ENCODE results near the gene CFAP298. TPM values are rescaled to one million over a fixed set of nuclear protein-coding genes. Genes with fewer than 3 reads are reported as not detected.
"Not testable (repeated sequence)": the region's sequence is repeated elsewhere in the genome, so short reads cannot be mapped to it uniquely, and the experiment has no call there.

The CFAP298 gene
- total RNA-seq, 1 donor from 2014 or later: 15.1 TPM

- DNase-seq (ENCODE audit: low spot score) (peak; percentile 75), ATAC-seq (peak; percentile 95)
These were observed 42.6 kb downstream of the CFAP298 start for GRCh38 chr21:32569261-32570230.

- DNase-seq (ENCODE audit: low spot score): no peak
These were observed 44.6 kb downstream of the CFAP298 start for GRCh38 chr21:32567626-32568025.

GRCh38 chr21:32566741-32567389 lies 45.3 kb downstream of the CFAP298 start:
- DNase-seq (ENCODE audit: low spot score) (no peak), ATAC-seq (no peak)

More at GRCh38 chr21:32567626-32568025, 44.6 kb downstream of the CFAP298 start:
- no peak for ATAC-seq

- DNase-seq (ENCODE audit: low spot score) (no peak), ATAC-seq (no peak)
These were observed 46.2 kb downstream of the CFAP298 start for GRCh38 chr21:32565856-32566465.

GRCh38 chr21:32562915-32563314 lies 49.3 kb downstream of the CFAP298 start:
- DNase-seq (ENCODE audit: low spot score) (no peak), ATAC-seq (no peak)

- DNase-seq (ENCODE audit: low spot score): no peak
- no peak for ATAC-seq
These were observed 49.8 kb downstream of the CFAP298 start for GRCh38 chr21:32562426-32562825.

- not testable (repeated sequence) for ATAC-seq
These were observed 50.7 kb downstream of the CFAP298 start for GRCh38 chr21:32561476-32561875.

GRCh38 chr21:32560896-32561295 lies 51.3 kb downstream of the CFAP298 start:
- DNase-seq (ENCODE audit: low spot score) (no peak), ATAC-seq (no peak)

More at GRCh38 chr21:32561476-32561875, 50.7 kb downstream of the CFAP298 start:
- not testable (repeated sequence) for DNase-seq (ENCODE audit: low spot score)

GRCh38 chr21:32559006-32559610 lies 53.1 kb downstream of the CFAP298 start:
- no peak for ATAC-seq
- no peak for DNase-seq (ENCODE audit: low spot score)

GRCh38 chr21:32558106-32558505 lies 54.1 kb downstream of the CFAP298 start:
- ATAC-seq (no peak), DNase-seq (ENCODE audit: low spot score) (no peak)

- ATAC-seq: no peak
- no peak for DNase-seq (ENCODE audit: low spot score)
These were observed 57.1 kb downstream of the CFAP298 start for GRCh38 chr21:32554832-32555638.

- no peak for DNase-seq (ENCODE audit: low spot score)
- ATAC-seq: no peak
These were observed 62.3 kb downstream of the CFAP298 start for GRCh38 chr21:32549886-32550285.

- no peak for ATAC-seq
These were observed 62.7 kb downstream of the CFAP298 start for GRCh38 chr21:32549440-32549839.

More at GRCh38 chr21:32549440-32549839, 62.7 kb downstream of the CFAP298 start:
- DNase-seq (ENCODE audit: low spot score): no peak

Other genes starting within 250 kb of the CFAP298 start
- gene URB1, start 219.4 kb downstream of the CFAP298 start, total RNA-seq: 9.2 TPM
- 5.0 TPM for gene EVA1C, start 199.7 kb downstream of the CFAP298 start, total RNA-seq
- 4.1 TPM for gene TCP10L, start 26.9 kb downstream of the CFAP298 start, total RNA-seq
- gene SYNJ1, start 115.6 kb upstream of the CFAP298 start, total RNA-seq: 6.7 TPM
- 13.6 TPM for gene PAXBP1, start 159.4 kb upstream of the CFAP298 start, total RNA-seq